ENCODE measurements around the gene CDS2. TPM values are rescaled to one million over a fixed set of nuclear protein-coding genes. Genes with fewer than 3 reads are reported as not detected.

CDS2 gene
- total RNA-seq, 1 donor from 2014 or later: 56.3 TPM

DNA sequence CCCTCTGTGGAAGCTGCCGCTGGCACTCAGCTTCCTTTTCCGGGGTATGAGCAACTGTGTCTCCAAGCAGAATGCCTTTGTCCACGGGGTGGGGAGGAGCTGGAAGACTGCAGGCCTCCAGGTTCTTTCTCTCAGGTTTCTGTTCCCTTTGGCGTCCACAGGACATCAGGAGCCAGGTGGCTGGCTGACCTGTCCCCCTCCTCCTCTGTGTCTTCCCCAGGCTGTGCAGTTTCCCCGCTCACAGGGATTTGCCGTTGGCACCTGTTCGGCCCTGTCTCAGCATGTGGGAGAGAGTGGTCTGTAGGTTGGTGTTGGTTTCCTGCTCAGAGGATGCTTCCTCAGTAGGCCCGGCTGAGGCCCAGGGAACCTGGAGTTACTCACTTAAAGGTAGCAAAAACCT, 43.5 kb downstream of the CDS2 start:
- TF ChIP-seq, protein P1, sequence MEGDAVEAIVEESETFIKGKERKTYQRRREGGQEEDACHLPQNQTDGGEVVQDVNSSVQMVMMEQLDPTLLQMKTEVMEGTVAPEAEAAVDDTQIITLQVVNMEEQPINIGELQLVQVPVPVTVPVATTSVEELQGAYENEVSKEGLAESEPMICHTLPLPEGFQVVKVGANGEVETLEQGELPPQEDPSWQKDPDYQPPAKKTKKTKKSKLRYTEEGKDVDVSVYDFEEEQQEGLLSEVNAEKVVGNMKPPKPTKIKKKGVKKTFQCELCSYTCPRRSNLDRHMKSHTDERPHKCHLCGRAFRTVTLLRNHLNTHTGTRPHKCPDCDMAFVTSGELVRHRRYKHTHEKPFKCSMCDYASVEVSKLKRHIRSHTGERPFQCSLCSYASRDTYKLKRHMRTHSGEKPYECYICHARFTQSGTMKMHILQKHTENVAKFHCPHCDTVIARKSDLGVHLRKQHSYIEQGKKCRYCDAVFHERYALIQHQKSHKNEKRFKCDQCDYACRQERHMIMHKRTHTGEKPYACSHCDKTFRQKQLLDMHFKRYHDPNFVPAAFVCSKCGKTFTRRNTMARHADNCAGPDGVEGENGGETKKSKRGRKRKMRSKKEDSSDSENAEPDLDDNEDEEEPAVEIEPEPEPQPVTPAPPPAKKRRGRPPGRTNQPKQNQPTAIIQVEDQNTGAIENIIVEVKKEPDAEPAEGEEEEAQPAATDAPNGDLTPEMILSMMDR (conservative IDR thresholded peaks at IDR 0.05): no peak

DNA sequence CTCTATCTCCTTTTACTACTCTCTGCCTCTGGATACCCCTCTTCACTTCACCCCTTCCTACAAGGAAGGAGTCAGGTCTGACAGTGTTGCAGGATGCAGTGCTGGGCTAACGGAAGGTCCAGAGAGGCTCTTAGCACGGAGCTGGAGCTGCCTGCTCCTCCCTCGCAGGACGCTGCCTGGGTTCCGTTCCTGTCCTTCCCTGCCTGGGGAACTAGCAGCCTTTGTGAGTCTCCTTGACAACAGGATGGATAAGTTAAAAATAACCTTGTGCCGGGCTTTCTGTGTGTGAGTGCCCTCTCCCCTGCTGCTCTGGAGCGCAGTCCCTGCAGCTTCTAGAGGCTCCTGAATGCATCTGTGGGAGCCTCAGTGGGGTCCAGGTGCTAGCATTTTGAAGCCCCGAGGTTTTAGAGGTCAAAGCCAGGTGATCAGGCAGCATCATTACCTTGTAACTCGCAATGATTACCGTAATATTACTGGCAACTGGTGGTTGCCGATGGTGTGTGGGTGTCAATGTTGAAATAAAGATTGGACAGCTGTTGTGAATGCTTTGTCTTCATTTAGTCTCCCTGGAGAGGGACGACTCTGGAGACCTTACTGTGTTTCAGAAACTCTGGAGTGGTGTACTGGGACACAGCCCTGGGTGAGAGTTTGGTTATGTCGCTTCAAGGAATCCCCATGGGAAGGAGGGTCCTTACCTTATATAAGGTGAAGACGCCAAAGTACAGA, 44.4 kb downstream of the CDS2 start:
- H3K4me1 Mint-ChIP-seq: peaks cover 47% of the 10 kb centered on the region
- H3K36me3 Mint-ChIP-seq (ENCODE audit: low read depth): no peaks in the 10 kb centered on the region
- TF ChIP-seq, protein P1 (conservative IDR thresholded peaks at IDR 0.05): no peak
- H3K27ac Mint-ChIP-seq (ENCODE audit: unreplicated experiment): peak overlapping the region; percentile 85
- H3K27me3 Mint-ChIP-seq (ENCODE audit: low read depth): no peaks in the 10 kb centered on the region
- no peaks in the 10 kb centered on the region for H3K9me3 Mint-ChIP-seq
- H3K4me3 Mint-ChIP-seq: no peak overlapping the region
- DNase-seq (ENCODE audit: low read depth, low spot score): no peak

More for the DNA sequence above, 43.5 kb downstream of the CDS2 start:
- Mint-ChIP-seq H3K4me3 (no peak overlapping the region), H3K9me3 (no peaks in the 10 kb centered on the region), H3K36me3 (ENCODE audit: low read depth) (no peaks in the 10 kb centered on the region), H3K27ac (ENCODE audit: unreplicated experiment) (peak overlapping the region; percentile 85), H3K27me3 (ENCODE audit: low read depth) (no peaks in the 10 kb centered on the region), H3K4me1 (peaks cover 49% of the 10 kb centered on the region)
- no peak for DNase-seq (ENCODE audit: low read depth, low spot score)

DNA sequence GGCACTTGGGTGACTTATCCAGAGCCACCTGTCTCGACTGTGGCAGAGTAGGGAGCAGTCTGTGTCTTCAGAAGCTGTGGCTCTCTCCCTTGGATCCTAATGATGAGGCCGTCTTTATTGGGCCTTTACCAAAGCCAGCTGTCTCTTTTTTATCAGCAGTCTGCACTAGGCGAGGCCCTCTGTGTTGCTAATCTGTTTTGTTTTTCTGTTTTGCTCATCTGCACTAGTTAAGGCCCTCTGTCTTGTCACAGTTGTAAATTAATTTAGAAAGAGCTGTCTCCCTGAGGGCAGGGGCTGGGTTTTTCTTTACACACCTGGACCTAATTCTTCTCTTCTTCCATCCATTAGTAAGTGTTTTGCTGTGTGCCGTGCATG, 45.0 kb downstream of the CDS2 start:
- Mint-ChIP-seq H3K27ac (ENCODE audit: unreplicated experiment) (peak overlapping the region; percentile 79), H3K9me3 (no peaks in the 10 kb centered on the region), H3K4me3 (no peak overlapping the region)

DNA sequence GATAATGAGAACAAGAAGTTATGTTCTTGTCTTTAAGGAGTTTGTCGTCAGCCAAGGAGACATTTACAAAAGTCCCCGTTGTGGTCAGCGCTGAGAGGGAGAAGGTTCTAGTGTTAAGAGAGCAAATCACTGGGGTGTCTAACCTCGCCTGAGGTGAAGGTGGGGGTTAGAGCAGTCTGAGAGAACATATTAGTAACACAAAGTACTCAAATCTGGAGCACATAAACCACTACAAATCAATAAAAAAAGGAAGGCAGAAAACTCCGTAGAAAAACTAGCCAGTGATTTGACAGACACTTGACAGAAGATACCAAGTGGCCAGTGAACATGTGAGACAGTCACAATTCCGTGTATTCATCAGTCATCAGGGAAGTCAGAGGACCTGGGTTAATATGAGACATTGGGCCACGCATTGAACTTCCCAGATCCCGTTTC, 45.4 kb downstream of the CDS2 start:
- TF ChIP-seq, protein P1 (conservative IDR thresholded peaks at IDR 0.05): no peak
- H3K27ac Mint-ChIP-seq (ENCODE audit: unreplicated experiment): peak overlapping the region; percentile 79

More for the DNA sequence above, 45.0 kb downstream of the CDS2 start:
- TF ChIP-seq, protein P1 (conservative IDR thresholded peaks at IDR 0.05): no peak
- Mint-ChIP-seq H3K27me3 (ENCODE audit: low read depth) (no peaks in the 10 kb centered on the region), H3K4me1 (peaks cover 41% of the 10 kb centered on the region), H3K36me3 (ENCODE audit: low read depth) (no peaks in the 10 kb centered on the region)
- DNase-seq (ENCODE audit: low read depth, low spot score): no peak

DNA sequence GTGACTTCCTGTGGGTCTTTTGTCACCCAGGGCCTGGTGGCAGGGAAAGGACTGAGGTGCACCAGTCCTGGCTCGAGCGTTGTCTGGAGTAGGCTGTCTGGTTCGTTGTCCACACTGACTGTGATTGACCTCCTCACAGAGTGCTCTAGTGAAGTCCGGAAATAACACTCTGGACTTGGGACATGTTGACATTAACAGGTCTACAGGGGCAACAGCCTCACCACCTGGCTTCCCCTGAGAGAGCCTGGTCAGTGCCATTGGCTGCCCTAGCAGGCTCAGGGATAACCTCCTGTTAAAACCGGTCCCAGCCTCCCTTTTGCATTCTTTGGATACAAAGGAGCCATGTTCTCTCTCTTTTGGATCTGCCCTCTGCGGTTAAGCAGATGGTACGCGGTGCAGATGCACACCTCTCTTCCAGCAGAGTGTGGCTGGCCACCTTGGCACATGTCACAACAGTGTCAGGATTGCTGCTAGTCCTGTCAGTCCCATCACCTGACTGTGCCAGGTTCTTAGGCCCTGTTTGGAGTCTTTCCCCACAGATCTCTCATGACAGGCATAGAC, 46.2 kb downstream of the CDS2 start:
- Mint-ChIP-seq H3K9me3 (no peaks in the 10 kb centered on the region), H3K36me3 (ENCODE audit: low read depth) (no peaks in the 10 kb centered on the region), H3K27ac (ENCODE audit: unreplicated experiment) (no peak overlapping the region), H3K4me3 (no peak overlapping the region), H3K4me1 (peaks cover 36% of the 10 kb centered on the region), H3K27me3 (ENCODE audit: low read depth) (no peaks in the 10 kb centered on the region)
- DNase-seq (ENCODE audit: low read depth, low spot score): no peak
- TF ChIP-seq, protein P1 (conservative IDR thresholded peaks at IDR 0.05): no peak

More for the DNA sequence above, 45.4 kb downstream of the CDS2 start:
- Mint-ChIP-seq H3K9me3 (no peaks in the 10 kb centered on the region), H3K4me3 (no peak overlapping the region), H3K4me1 (peaks cover 37% of the 10 kb centered on the region), H3K36me3 (ENCODE audit: low read depth) (no peaks in the 10 kb centered on the region), H3K27me3 (ENCODE audit: low read depth) (no peaks in the 10 kb centered on the region)
- DNase-seq (ENCODE audit: low read depth, low spot score): no peak

Data from neural crest cell (in vitro differentiated cells).